CD4-positive, alpha-beta T cell (primary cell): ENCODE data around the gene UTP25. TPM values are rescaled to one million over a fixed set of nuclear protein-coding genes. Genes with fewer than 3 reads are reported as not detected.

Source experiments
- total RNA-seq, 174 experiments: library from RNA in 2 of 174; stranded (reverse) in 2 of 174; gene quantifications; one replicate each; pipeline ENCODE4 v1.2.3 and lab custom pipeline; 2021 to 2026

UTP25 gene
- total RNA-seq, 2 experiments from 2014 or later, result 6.0 to 6.4 TPM

Other genes with a start within 250 kb of the UTP25 start
- not detected for gene CAMK1G, start 244.3 kb upstream of the UTP25 start, total RNA-seq
- gene LAMB3, start 175.5 kb upstream of the UTP25 start, total RNA-seq, result under 1 TPM; 0.25 to 0.31 TPM
- gene G0S2, start 152.6 kb upstream of the UTP25 start, total RNA-seq, result 1 to 10 TPM; 6.4 to 6.8 TPM
- under 1 TPM in 1 of 2 experiments, not detected in 1; 0.33 TPM for gene HSD11B1, start 123.1 kb upstream of the UTP25 start, total RNA-seq
- gene TRAF3IP3, start 71.9 kb upstream of the UTP25 start, total RNA-seq, result 100 to 1,000 TPM; 279 to 290 TPM
- under 1 TPM; 0.63 to 0.67 TPM for gene C1orf74, start 43.4 kb upstream of the UTP25 start, total RNA-seq
- 1 to 10 TPM in 1 of 2 experiments, under 1 TPM in 1; 0.74 to 1.7 TPM for gene IRF6, start 21.8 kb upstream of the UTP25 start, total RNA-seq
- not detected for gene SYT14, start 110.2 kb downstream of the UTP25 start, total RNA-seq